HCT116 (cell line): Measurements from ENCODE around the gene PAX2. TPM values are rescaled to one million over a fixed set of nuclear protein-coding genes. Genes with fewer than 3 reads are reported as not detected.

Experiments
- ATAC-seq: fragments of 200-7000 bp; cut with Tn5 transposase; 2 replicates; pipeline ENCODE4 v1.9.1; 2020; ENCODE audit warnings: mild to moderate bottlenecking, moderate library complexity
- BruUV-seq: library from RNA; stranded (reverse); fragments of 400-500 nt; replicated peaks from 2 replicates; lab custom pipeline; 2021; lab: Mats Ljungman, UMichigan
- CTCF ChIA-PET: fragments of 300-600 bp; sonication (Branson Sonifier 250); formaldehyde crosslinking; loops from one replicate; lab custom pipeline; 2021; ENCODE audit warnings: antibody characterized with exemption; lab: Charles Lee
- POLR2A ChIA-PET: fragments of 300-600, 350-600 bp; sonication (Branson Sonifier 250); formaldehyde crosslinking; loops from one replicate; lab custom pipeline; 2021; ENCODE audit warnings: antibody characterized with exemption; lab: Charles Lee
- RAD21 ChIA-PET, 2 experiments: fragments of 300-600 bp; sonication (Branson Sonifier 250); formaldehyde crosslinking; loops; one replicate each; lab custom pipeline; 2023; ENCODE audit warnings: low total read pairs in 2 of 2; ENCODE audit not compliant: uncharacterized antibody in 2 of 2, unreplicated experiment in 2 of 2, low non-redundant PET in 1 of 2; lab: Charles Lee
- DNase-seq: peaks from one replicate; pipeline ENCODE4 v3.0.0-alpha.2; 2010; ENCODE audit warnings: low read depth, low spot score
- H2AFZ ChIP-seq: fragments of 200-600 bp; shearing (Covaris generic), sonication (generic); 2 replicates; pipeline ENCODE4 v1.6.1; 2017; ENCODE audit warnings: low read depth, mixed run types, mixed read lengths, antibody characterized with exemption, low read length; ENCODE audit not compliant: poor library complexity, severe bottlenecking
- H3K27ac ChIP-seq: 2 replicates; pipeline ENCODE4 v1.5.1; 2012; ENCODE audit warnings: low read depth, low read length
- H3K27me3 ChIP-seq: fragments of 200-600 bp; sonication (generic); 2 replicates; pipeline ENCODE4 v1.6.1; 2016; ENCODE audit warnings: mixed run types, low read length, mixed read lengths; ENCODE audit not compliant: insufficient read depth
- H3K36me3 ChIP-seq, 2 experiments: fragments of 200-500 bp in 1 of 2; fragments of 200-600 bp in 1 of 2; sonication (Bioruptor generic) in 1 of 2; sonication (generic) in 1 of 2; 2 replicates each; pipeline versions ENCODE4 v1.5.1 to v1.6.1; 2014 to 2016; ENCODE audit warnings: low read length in 2 of 2, inconsistent platforms in 1 of 2, mixed read lengths in 1 of 2, mixed run types in 1 of 2; ENCODE audit not compliant: insufficient read depth in 2 of 2, control insufficient read depth in 1 of 2
- H3K4me1 ChIP-seq, 2 experiments: fragments of 200-600 bp in 1 of 2; sonication (generic) in 1 of 2; 2 replicates each; pipeline versions ENCODE4 v1.5.1 to v1.6.1; 2012 to 2017; ENCODE audit warnings: low read length in 2 of 2, inconsistent platforms in 1 of 2, mild to moderate bottlenecking in 1 of 2, mixed read lengths in 1 of 2, mixed run types in 1 of 2, moderate library complexity in 1 of 2; ENCODE audit not compliant: insufficient read depth in 2 of 2, control insufficient read depth in 1 of 2
- H3K4me2 ChIP-seq: fragments of 200-600 bp; sonication (generic); 2 replicates; pipeline ENCODE4 v1.6.1; 2017; ENCODE audit warnings: mixed run types, low read length, mixed read lengths
- H3K4me3 ChIP-seq, 2 experiments: fragments of 200-600 bp in 1 of 2; sonication (generic) in 1 of 2; replicated peaks in 1 of 2; 2 replicates each; pipeline ENCODE4 v1.5.1; 2011 to 2016; ENCODE audit warnings: low read length in 2 of 2, control low read depth in 1 of 2, low read depth in 1 of 2, mild to moderate bottlenecking in 1 of 2, mixed read lengths in 1 of 2, mixed run types in 1 of 2
- H3K79me2 ChIP-seq: fragments of 200-600 bp; sonication (generic); 2 replicates; pipeline ENCODE4 v1.6.1; 2017; ENCODE audit warnings: mild to moderate bottlenecking, mixed run types, low read length, moderate library complexity, mixed read lengths; ENCODE audit not compliant: insufficient read depth
- H3K9ac ChIP-seq: fragments of 200-600 bp; sonication (generic); 2 replicates; pipeline ENCODE4 v1.6.1; 2016; ENCODE audit warnings: low read length, mixed read lengths
- H3K9me2 ChIP-seq: fragments of 200-600 bp; sonication (generic), shearing (Covaris generic); 2 replicates; pipeline ENCODE4 v1.6.1; 2017; ENCODE audit warnings: mixed run types, mild to moderate bottlenecking, moderate library complexity; ENCODE audit not compliant: insufficient read depth
- H3K9me3 ChIP-seq, 2 experiments: fragments of 200-500 bp in 1 of 2; fragments of 200-600 bp in 1 of 2; sonication (Bioruptor generic) in 1 of 2; sonication (generic) in 1 of 2; 2 replicates each; pipeline ENCODE4 v1.6.1; 2014 to 2017; ENCODE audit warnings: low read length in 2 of 2, mixed read lengths in 2 of 2, inconsistent platforms in 1 of 2, low read depth in 1 of 2, mild to moderate bottlenecking in 1 of 2, mixed run types in 1 of 2, moderate library complexity in 1 of 2; ENCODE audit not compliant: control insufficient read depth in 1 of 2, insufficient read depth in 1 of 2
- H4K20me1 ChIP-seq: fragments of 200-600 bp; sonication (generic), shearing (Covaris generic); 2 replicates; pipeline ENCODE4 v1.6.1; 2017; ENCODE audit warnings: mixed run types, mild to moderate bottlenecking, moderate library complexity; ENCODE audit not compliant: insufficient read depth
- CBX3 ChIP-seq: IDR thresholded peaks from 2 replicates; pipeline ENCODE4 v1.6.1; 2012; ENCODE audit warnings: low read depth
- CEBPB ChIP-seq: IDR thresholded peaks from 2 replicates; pipeline ENCODE4 v1.6.1; 2012; ENCODE audit warnings: low read depth
- CTCF ChIP-seq, 3 experiments: fragments of 200-600 bp in 1 of 3; sonication (generic) in 1 of 3; IDR thresholded peaks in 2 of 3; conservative IDR thresholded peaks in 1 of 3; 2 replicates each; pipeline ENCODE4 v1.5.1; 2012 to 2017; ENCODE audit warnings: low read depth in 2 of 3, low read length in 2 of 3, antibody characterized with exemption in 1 of 3, borderline replicate concordance in 1 of 3, control low read depth in 1 of 3, mild to moderate bottlenecking in 1 of 3, mixed read lengths in 1 of 3, mixed run types in 1 of 3, moderate library complexity in 1 of 3; ENCODE audit not compliant: insufficient read depth in 1 of 3
- FOSL1 ChIP-seq: IDR thresholded peaks from 2 replicates; pipeline ENCODE4 v1.6.1; 2012; ENCODE audit warnings: low read depth
- POLR2AphosphoS5 ChIP-seq: IDR thresholded peaks from 2 replicates; pipeline ENCODE4 v1.6.1; 2011; ENCODE audit warnings: mild to moderate bottlenecking, low read depth, low read length, moderate library complexity
- REST ChIP-seq: IDR thresholded peaks from 2 replicates; pipeline ENCODE4 v1.6.1; 2012; ENCODE audit warnings: low read depth
- TCF7L2 ChIP-seq: IDR thresholded peaks from 2 replicates; pipeline ENCODE4 v1.7.0; 2011; ENCODE audit warnings: borderline replicate concordance, inconsistent platforms; ENCODE audit not compliant: insufficient read depth, insufficient read length; ENCODE audit errors: extremely low read depth
- YY1 ChIP-seq: IDR thresholded peaks from 2 replicates; pipeline ENCODE4 v1.6.1; 2011; ENCODE audit warnings: low read length, low read depth, moderate library complexity, mild to moderate bottlenecking; ENCODE audit not compliant: insufficient replicate concordance; ENCODE audit errors: extremely low read depth
- ZBTB33 ChIP-seq: IDR thresholded peaks from 2 replicates; pipeline ENCODE4 v1.6.1; 2011; ENCODE audit warnings: mild to moderate bottlenecking, low read length, moderate library complexity; ENCODE audit not compliant: insufficient replicate concordance; ENCODE audit errors: extremely low read depth
- intact Hi-C: fragments of 100-400 bp; cut with micrococcal nuclease; formaldehyde crosslinking; loops from 2 replicates; pipeline ENCODE4 v1.10.0; 2022
- total RNA-seq: library from RNA; stranded (reverse); gene quantifications from one replicate; pipeline ENCODE4 v1.2.1, GENCODE V29; 2021; ENCODE audit not compliant: unreplicated experiment

PAX2 gene
- total RNA-seq, 1 experiment from 2014 or later, result 5.0 TPM

GRCh38 chr10:100740476-100741377 lies 4.7 kb upstream of the PAX2 start:
- no peak overlapping the region for H3K9ac ChIP-seq
- no peak overlapping the region for H3K27ac ChIP-seq
- ChIA-PET POLR2A (no interaction called here), CTCF (interaction anchor here (1.2 to 4.9 kb wide), 4 partner anchors 12 to 178 kb away, joined by 4 to 60 read pairs (median 6); no protein-coding TSS in a partner anchor)
- no peaks in the 10 kb centered on the region for H3K36me3 ChIP-seq
- no peaks in the 10 kb centered on the region for H3K9me3 ChIP-seq
- ATAC-seq (no peak), DNase-seq (no peak)
- peaks cover 8 to 23% of the 10 kb centered on the region in 2 experiments; a peak in 3 of 4 replicates for H3K4me1 ChIP-seq
- no peaks in the 10 kb centered on the region for H3K79me2 ChIP-seq
- no TSS peak for BruUV-seq
- no peaks in the 10 kb centered on the region for H3K9me2 ChIP-seq
- no peaks in the 10 kb centered on the region for H4K20me1 ChIP-seq
- H3K4me2 ChIP-seq, result no peak overlapping the region
- no peak overlapping the region for H3K4me3 ChIP-seq
- TF ChIP-seq CTCF (IDR thresholded peaks at IDR 0.05 in 2 of 3, conservative IDR thresholded peaks at IDR 0.05 in 1 of 3; ENCODE audit: borderline replicate concordance in 1 of 3, insufficient read depth in 1 of 3, low read depth in 2 of 3, low read length in 2 of 3), result no peak
- no peak for TF ChIP-seq TCF7L2
- no peak for TF ChIP-seq CEBPB
- TF ChIP-seq YY1, result no peak
- TF ChIP-seq ZBTB33, result no peak
- TF ChIP-seq FOSL1, result no peak
- no peak for TF ChIP-seq POLR2AphosphoS5
- TF ChIP-seq CBX3, result no peak
- no peak for TF ChIP-seq REST
- TF ChIP-seq, all 23 proteins: peak for 0
- RAD21 ChIA-PET, result interaction anchor here (0.6 to 0.9 kb wide), 4 partner anchors 14 to 179 kb away, joined by 3 to 9 read pairs (median 6); no protein-coding TSS in a partner anchor
- Histone ChIP-seq H3K27me3 (no peaks in the 10 kb centered on the region), H2AFZ (no peak overlapping the region)
- intact Hi-C loops, result loop anchor here (5.0 to 10.0 kb wide), 3 partner anchors 87 to 274 kb away; no protein-coding TSS in a partner anchor
